Liver (tissue), 9 donors: ENCODE measurements around the gene GSK3B. TPM values are rescaled to one million over a fixed set of nuclear protein-coding genes. Genes with fewer than 3 reads are reported as not detected.

Experiments
- DNase-seq: peaks from one replicate; pipeline ENCODE4 v3.0.0-alpha.2; 2017; ENCODE audit warnings: low spot score
- H3K27ac ChIP-seq, 2 donors: one replicate each; pipeline ENCODE4 v1.7.0; 2013; ENCODE audit warnings: inconsistent platforms in 2 of 2, low read length in 2 of 2, control low read depth in 1 of 2, low read depth in 1 of 2, mild to moderate bottlenecking in 1 of 2
- H3K27me3 ChIP-seq, 4 donors: one replicate each; pipeline versions ENCODE4 v1.6.1 to v1.7.0; 2013; ENCODE audit warnings: low read length in 3 of 4, inconsistent platforms in 1 of 4, mild to moderate bottlenecking in 1 of 4, moderate library complexity in 1 of 4; ENCODE audit not compliant: control insufficient read depth in 4 of 4, insufficient read depth in 4 of 4
- H3K36me3 ChIP-seq, 4 donors: one replicate each; pipeline versions ENCODE4 v1.6.1 to v1.7.0; 2013; ENCODE audit warnings: low read length in 3 of 4, mild to moderate bottlenecking in 3 of 4, low read depth in 1 of 4, moderate library complexity in 1 of 4; ENCODE audit not compliant: control insufficient read depth in 4 of 4, insufficient read depth in 3 of 4
- H3K4me1 ChIP-seq, 4 donors: one replicate each; pipeline versions ENCODE4 v1.6.1 to v1.7.0; 2013; ENCODE audit warnings: low read length in 3 of 4, mild to moderate bottlenecking in 3 of 4, moderate library complexity in 1 of 4; ENCODE audit not compliant: control insufficient read depth in 4 of 4, insufficient read depth in 4 of 4
- H3K4me3 ChIP-seq, 3 donors: one replicate each; pipeline versions ENCODE4 v1.6.1 to v1.7.0; 2013; ENCODE audit warnings: low read length in 3 of 3, control low read depth in 1 of 3, low read depth in 1 of 3, mild to moderate bottlenecking in 1 of 3
- H3K9ac ChIP-seq, 2 donors: one replicate each; pipeline ENCODE4 v1.7.0; 2013; ENCODE audit warnings: low read length in 2 of 2, mild to moderate bottlenecking in 2 of 2, moderate library complexity in 2 of 2, control low read depth in 1 of 2, low read depth in 1 of 2
- H3K9me3 ChIP-seq, 4 donors: one replicate each; pipeline versions ENCODE4 v1.6.1 to v1.7.0; 2013; ENCODE audit warnings: low read length in 3 of 4; ENCODE audit not compliant: control insufficient read depth in 4 of 4
- EGR1 ChIP-seq, 2 donors: IDR thresholded peaks; 2 replicates each; pipeline ENCODE4 v1.6.1; 2016 to 2018; ENCODE audit warnings: antibody characterized with exemption in 2 of 2, low read depth in 2 of 2
- FOXA1 ChIP-seq: IDR thresholded peaks from 2 replicates; pipeline ENCODE4 v1.6.1; 2016; ENCODE audit warnings: antibody characterized with exemption
- GABPA ChIP-seq, 2 donors: IDR thresholded peaks in 1 of 2; conservative IDR thresholded peaks in 1 of 2; 2 replicates each; pipeline ENCODE4 v1.6.1; 2016; ENCODE audit warnings: antibody characterized with exemption in 2 of 2, mild to moderate bottlenecking in 1 of 2, moderate library complexity in 1 of 2
- HNF4A ChIP-seq, 2 donors: conservative IDR thresholded peaks; 2 replicates each; pipeline ENCODE4 v1.6.1; 2016; ENCODE audit warnings: antibody characterized with exemption in 2 of 2, mild to moderate bottlenecking in 2 of 2
- JUND ChIP-seq, 2 donors: IDR thresholded peaks; 2 replicates each; pipeline ENCODE4 v1.6.1; 2016; ENCODE audit warnings: antibody characterized with exemption in 2 of 2
- RAD21 ChIP-seq, 2 donors: IDR thresholded peaks; 2 replicates each; pipeline ENCODE4 v1.6.1; 2016; ENCODE audit warnings: antibody characterized with exemption in 2 of 2, mild to moderate bottlenecking in 2 of 2
- SP1 ChIP-seq: IDR thresholded peaks from 2 replicates; pipeline ENCODE4 v1.6.1; 2018; ENCODE audit warnings: antibody characterized with exemption, mild to moderate bottlenecking
- YY1 ChIP-seq: IDR thresholded peaks from 2 replicates; pipeline ENCODE4 v1.6.1; 2016; ENCODE audit warnings: antibody characterized with exemption, mild to moderate bottlenecking
- WGBS: extraction: QIAGEN DNeasy Blood & Tissue Kit; methylation state at CpG from one replicate; pipeline ENCODE4 v1.1.7; 2013; 5-methylcytosine and 5-hydroxymethylcytosine counted together
- polyA plus RNA-seq, 2 donors: library from polyadenylated mRNA; stranded (reverse) in 1 of 2; unstranded in 1 of 2; fragments of 200-250 nt in 1 of 2; fragments of >200 nt in 1 of 2; fragmentation: Nextera tagmentation in 1 of 2; extraction: Ambion mirVana in 1 of 2; gene quantifications; one replicate each; pipeline versions ENCODE4 v1.2.1 to v1.2.3, GENCODE V29; 2013 to 2015
- total RNA-seq, 2 donors: library from RNA; depleted of rRNA; stranded (reverse); fragments of >200 nt; gene quantifications; one replicate each; pipeline ENCODE4 v1.2.3, GENCODE V29; 2014
- TF ChIP-seq, protein P1 (sequence below): IDR thresholded peaks from 2 replicates; pipeline ENCODE4 v1.6.1; 2016; ENCODE audit warnings: antibody characterized with exemption, mild to moderate bottlenecking
- TF ChIP-seq, protein P2 (sequence below): fragments of 150-350 bp; IDR thresholded peaks from 2 replicates; pipeline ENCODE4 v1.5.1; 2017; ENCODE audit warnings: improper control_type of control experiment, low read depth, low read length; ENCODE audit not compliant: missing input control
- donor health status: healthy.
- donor health status: healthy.
- donor health status: healthy.
- donor health status: healthy.
- donor health status: healthy.

Gene GSK3B
- total and polyA plus RNA-seq, 4 donors: 10.5 to 20.8 (median 18.5) TPM

DNA sequence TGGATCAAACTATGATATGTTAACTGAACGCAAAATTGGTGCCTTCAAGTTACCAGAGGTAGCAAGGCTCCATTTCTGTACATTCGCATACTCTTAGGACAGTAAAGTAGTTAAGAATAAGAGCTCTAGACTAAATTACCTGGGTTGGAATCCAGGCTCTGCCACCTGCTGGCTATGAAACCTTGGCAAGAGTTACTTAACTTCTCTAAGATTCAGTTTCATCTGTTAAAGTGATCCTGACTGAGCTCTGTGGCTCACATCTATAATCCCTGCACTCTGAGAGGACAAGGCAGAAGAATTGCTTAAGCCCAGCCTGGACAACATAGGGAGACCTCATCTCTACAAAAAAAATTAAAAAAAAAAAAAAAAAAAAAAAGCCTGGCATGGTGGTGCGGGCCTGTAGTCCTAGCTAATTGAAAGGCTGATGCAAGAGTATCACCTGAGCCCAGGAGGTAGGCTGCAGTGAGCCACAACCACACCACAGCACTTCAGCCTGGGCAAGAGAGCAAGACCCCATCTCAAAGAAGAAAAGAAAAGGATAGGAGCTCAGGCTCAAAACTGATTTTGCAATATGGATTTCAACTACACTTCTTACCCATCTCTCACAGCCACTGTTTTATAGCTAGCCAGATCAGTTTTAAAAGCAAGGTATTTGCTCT lies 21.3 kb downstream of the GSK3B start:
- 96% methylated on average over 3 of the region's 3 CpGs for WGBS
- Histone ChIP-seq H3K9ac (no peak overlapping the region), H3K4me1 (peaks cover 4 to 12% (median 7%) of the 10 kb centered on the region in 4 donors), H3K36me3 (no peaks in the 10 kb centered on the region), H3K9me3 (no peaks in the 10 kb centered on the region), H3K27me3 (no peaks in the 10 kb centered on the region), H3K4me3 (no peak overlapping the region), H3K27ac (no peak overlapping the region)
- no peak for DNase-seq
- TF ChIP-seq JUND (IDR thresholded peaks at IDR 0.05) (no peak), GABPA (IDR thresholded peaks at IDR 0.05 in 1 of 2, conservative IDR thresholded peaks at IDR 0.05 in 1 of 2) (no peak), RAD21 (IDR thresholded peaks at IDR 0.05) (peak in 1 of 2 donors; percentile 38)
- TF ChIP-seq, protein P1, sequence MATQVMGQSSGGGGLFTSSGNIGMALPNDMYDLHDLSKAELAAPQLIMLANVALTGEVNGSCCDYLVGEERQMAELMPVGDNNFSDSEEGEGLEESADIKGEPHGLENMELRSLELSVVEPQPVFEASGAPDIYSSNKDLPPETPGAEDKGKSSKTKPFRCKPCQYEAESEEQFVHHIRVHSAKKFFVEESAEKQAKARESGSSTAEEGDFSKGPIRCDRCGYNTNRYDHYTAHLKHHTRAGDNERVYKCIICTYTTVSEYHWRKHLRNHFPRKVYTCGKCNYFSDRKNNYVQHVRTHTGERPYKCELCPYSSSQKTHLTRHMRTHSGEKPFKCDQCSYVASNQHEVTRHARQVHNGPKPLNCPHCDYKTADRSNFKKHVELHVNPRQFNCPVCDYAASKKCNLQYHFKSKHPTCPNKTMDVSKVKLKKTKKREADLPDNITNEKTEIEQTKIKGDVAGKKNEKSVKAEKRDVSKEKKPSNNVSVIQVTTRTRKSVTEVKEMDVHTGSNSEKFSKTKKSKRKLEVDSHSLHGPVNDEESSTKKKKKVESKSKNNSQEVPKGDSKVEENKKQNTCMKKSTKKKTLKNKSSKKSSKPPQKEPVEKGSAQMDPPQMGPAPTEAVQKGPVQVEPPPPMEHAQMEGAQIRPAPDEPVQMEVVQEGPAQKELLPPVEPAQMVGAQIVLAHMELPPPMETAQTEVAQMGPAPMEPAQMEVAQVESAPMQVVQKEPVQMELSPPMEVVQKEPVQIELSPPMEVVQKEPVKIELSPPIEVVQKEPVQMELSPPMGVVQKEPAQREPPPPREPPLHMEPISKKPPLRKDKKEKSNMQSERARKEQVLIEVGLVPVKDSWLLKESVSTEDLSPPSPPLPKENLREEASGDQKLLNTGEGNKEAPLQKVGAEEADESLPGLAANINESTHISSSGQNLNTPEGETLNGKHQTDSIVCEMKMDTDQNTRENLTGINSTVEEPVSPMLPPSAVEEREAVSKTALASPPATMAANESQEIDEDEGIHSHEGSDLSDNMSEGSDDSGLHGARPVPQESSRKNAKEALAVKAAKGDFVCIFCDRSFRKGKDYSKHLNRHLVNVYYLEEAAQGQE: no peak
- TF ChIP-seq, protein P2, sequence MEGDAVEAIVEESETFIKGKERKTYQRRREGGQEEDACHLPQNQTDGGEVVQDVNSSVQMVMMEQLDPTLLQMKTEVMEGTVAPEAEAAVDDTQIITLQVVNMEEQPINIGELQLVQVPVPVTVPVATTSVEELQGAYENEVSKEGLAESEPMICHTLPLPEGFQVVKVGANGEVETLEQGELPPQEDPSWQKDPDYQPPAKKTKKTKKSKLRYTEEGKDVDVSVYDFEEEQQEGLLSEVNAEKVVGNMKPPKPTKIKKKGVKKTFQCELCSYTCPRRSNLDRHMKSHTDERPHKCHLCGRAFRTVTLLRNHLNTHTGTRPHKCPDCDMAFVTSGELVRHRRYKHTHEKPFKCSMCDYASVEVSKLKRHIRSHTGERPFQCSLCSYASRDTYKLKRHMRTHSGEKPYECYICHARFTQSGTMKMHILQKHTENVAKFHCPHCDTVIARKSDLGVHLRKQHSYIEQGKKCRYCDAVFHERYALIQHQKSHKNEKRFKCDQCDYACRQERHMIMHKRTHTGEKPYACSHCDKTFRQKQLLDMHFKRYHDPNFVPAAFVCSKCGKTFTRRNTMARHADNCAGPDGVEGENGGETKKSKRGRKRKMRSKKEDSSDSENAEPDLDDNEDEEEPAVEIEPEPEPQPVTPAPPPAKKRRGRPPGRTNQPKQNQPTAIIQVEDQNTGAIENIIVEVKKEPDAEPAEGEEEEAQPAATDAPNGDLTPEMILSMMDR: peak; percentile 16

DNA sequence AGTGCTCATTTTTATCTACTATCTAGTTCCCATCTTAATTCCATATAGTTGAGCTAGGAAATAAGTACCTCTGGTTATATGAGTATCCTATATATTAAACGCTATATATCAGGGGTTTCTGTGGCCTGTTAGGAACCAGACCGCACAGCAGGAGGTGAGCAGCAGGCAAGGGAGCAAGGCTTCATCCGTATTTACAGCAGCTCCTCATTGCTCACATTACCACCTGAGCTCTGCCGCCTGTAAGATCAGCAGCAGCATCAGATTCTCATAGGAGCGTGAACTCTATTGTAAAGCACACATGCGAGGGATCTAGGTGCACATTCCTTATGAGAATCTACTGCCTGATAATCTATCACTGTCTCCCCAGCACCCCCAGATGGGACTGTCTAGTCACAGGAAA lies 23.0 kb downstream of the GSK3B start:
- 96% methylated on average over 6 of the region's 6 CpGs for WGBS
- Histone ChIP-seq H3K4me1 (peaks cover 4 to 12% (median 7%) of the 10 kb centered on the region in 4 donors), H3K9ac (no peak overlapping the region), H3K36me3 (no peaks in the 10 kb centered on the region), H3K9me3 (no peaks in the 10 kb centered on the region), H3K4me3 (no peak overlapping the region), H3K27ac (no peak overlapping the region), H3K27me3 (no peaks in the 10 kb centered on the region)
- no peak for DNase-seq
- TF ChIP-seq EGR1 (IDR thresholded peaks at IDR 0.05; ENCODE audit: low read depth in 2 of 2): no peak
- no peak for TF ChIP-seq YY1
- TF ChIP-seq HNF4A (conservative IDR thresholded peaks at IDR 0.05): no peak
- TF ChIP-seq SP1: no peak
- no peak for TF ChIP-seq GABPA (IDR thresholded peaks at IDR 0.05 in 1 of 2, conservative IDR thresholded peaks at IDR 0.05 in 1 of 2)
- TF ChIP-seq, protein P2: no peak
- TF ChIP-seq, protein P1: no peak
- no peak for TF ChIP-seq FOXA1
